ENCODE measurements around the gene TUBA1A.
"Not testable (repeated sequence)": the region's sequence is repeated elsewhere in the genome, so short reads cannot be mapped to it uniquely, and the experiment has no call there.

The TUBA1A gene

GRCh38 chr12:49170924-49171323, 18.0 kb downstream of the TUBA1A start:
- TF ChIP-seq CTCF (IDR thresholded peaks at IDR 0.05; ENCODE audit: low read depth, low read length, missing control alignments), result no peak
- no peak for DNase-seq (ENCODE audit: low read depth)
- no peak overlapping the region for H3K4me3 ChIP-seq (ENCODE audit: low read depth, low read length)

- no peak for TF ChIP-seq CTCF (IDR thresholded peaks at IDR 0.05; ENCODE audit: low read depth, low read length, missing control alignments)
- no peak overlapping the region for H3K4me3 ChIP-seq (ENCODE audit: low read depth, low read length)
- no peak for DNase-seq (ENCODE audit: low read depth)
Measured at GRCh38 chr12:49165114-49165513, 23.8 kb downstream of the TUBA1A start.

- DNase-seq (ENCODE audit: low read depth); H3K4me3 ChIP-seq (ENCODE audit: low read depth, low read length): not testable (repeated sequence)
Measured at GRCh38 chr12:49161901-49162300, 27.0 kb downstream of the TUBA1A start.

GRCh38 chr12:49161092-49161795, 27.6 kb downstream of the TUBA1A start:
- H3K4me3 ChIP-seq (ENCODE audit: low read depth, low read length), result no peak overlapping the region
- DNase-seq (ENCODE audit: low read depth), result no peak
- no peak for TF ChIP-seq CTCF (IDR thresholded peaks at IDR 0.05; ENCODE audit: low read depth, low read length, missing control alignments)

- DNase-seq (ENCODE audit: low read depth), result peak; percentile 24
- no peak overlapping the region; the same call in 1 of the 2 replicates for H3K4me3 ChIP-seq (ENCODE audit: low read depth, low read length)
- TF ChIP-seq CTCF (IDR thresholded peaks at IDR 0.05; ENCODE audit: low read depth, low read length, missing control alignments), result no peak
Measured at GRCh38 chr12:49160399-49160798, 28.5 kb downstream of the TUBA1A start.

- no peak for DNase-seq (ENCODE audit: low read depth)
- no peak overlapping the region for H3K4me3 ChIP-seq (ENCODE audit: low read depth, low read length)
- TF ChIP-seq CTCF (IDR thresholded peaks at IDR 0.05; ENCODE audit: low read depth, low read length, missing control alignments), result no peak
Measured at GRCh38 chr12:49154221-49154620, 34.7 kb downstream of the TUBA1A start.

GRCh38 chr12:49147384-49147783, 41.5 kb downstream of the TUBA1A start:
- H3K4me3 ChIP-seq (ENCODE audit: low read depth, low read length), result no peak overlapping the region
- no peak for DNase-seq (ENCODE audit: low read depth)
- TF ChIP-seq CTCF (IDR thresholded peaks at IDR 0.05; ENCODE audit: low read depth, low read length, missing control alignments), result no peak

Measured in GM12864 (cell line).